ENCODE measurements around the gene SLC16A1.

Gene SLC16A1

GRCh38 chr1:112991402-112992120, 35.6 kb upstream of the SLC16A1 start:
- TF ChIP-seq CTCF (IDR thresholded peaks at IDR 0.05), result no peak

- no peak for TF ChIP-seq CTCF (IDR thresholded peaks at IDR 0.05)
Observed at GRCh38 chr1:112990271-112990670, 34.3 kb upstream of the SLC16A1 start.

GRCh38 chr1:112988367-112988766, 32.4 kb upstream of the SLC16A1 start:
- TF ChIP-seq CTCF (IDR thresholded peaks at IDR 0.05), result no peak

GRCh38 chr1:112985123-112985522, 29.1 kb upstream of the SLC16A1 start:
- no peak for TF ChIP-seq CTCF (IDR thresholded peaks at IDR 0.05)

- TF ChIP-seq CTCF (IDR thresholded peaks at IDR 0.05), result no peak
Observed at GRCh38 chr1:112983537-112984131, 27.6 kb upstream of the SLC16A1 start.

GRCh38 chr1:112982853-112983536, 27.0 kb upstream of the SLC16A1 start:
- TF ChIP-seq CTCF (IDR thresholded peaks at IDR 0.05), result no peak

GRCh38 chr1:112982328-112982727, 26.3 kb upstream of the SLC16A1 start:
- TF ChIP-seq CTCF (IDR thresholded peaks at IDR 0.05), result no peak

All from LNCAP (cell line).